Trophoblast cell (in vitro differentiated cells and primary cell): Measurements from ENCODE around the gene KRT32.

ENCODE experiments used
- DNase-seq, 2 donors: peaks; one replicate each; pipeline ENCODE4 v3.0.0-alpha.2; 2016
- H2AFZ ChIP-seq: 2 replicates; pipeline ENCODE4 v1.6.1; 2013; ENCODE audit warnings: low read length, moderate library complexity, mild to moderate bottlenecking; ENCODE audit not compliant: insufficient read depth, poor library complexity
- H2AK5ac ChIP-seq: 2 replicates; pipeline ENCODE4 v1.6.1; 2013; ENCODE audit warnings: mild to moderate bottlenecking, low read length
- H2BK120ac ChIP-seq: 2 replicates; pipeline ENCODE4 v1.6.1; 2013; ENCODE audit warnings: low read length, mild to moderate bottlenecking, moderate library complexity; ENCODE audit not compliant: insufficient read depth, poor library complexity
- H2BK12ac ChIP-seq: 2 replicates; pipeline ENCODE4 v1.6.1; 2013; ENCODE audit warnings: mild to moderate bottlenecking, low read length, moderate library complexity
- H2BK5ac ChIP-seq: 2 replicates; pipeline ENCODE4 v1.6.1; 2013; ENCODE audit warnings: low read length, low read depth, moderate library complexity, mild to moderate bottlenecking; ENCODE audit not compliant: poor library complexity
- H3K14ac ChIP-seq: 2 replicates; pipeline ENCODE4 v1.6.1; 2013; ENCODE audit warnings: mild to moderate bottlenecking, low read length
- H3K18ac ChIP-seq: 2 replicates; pipeline ENCODE4 v1.6.1; 2013; ENCODE audit warnings: mild to moderate bottlenecking, low read length
- H3K23ac ChIP-seq: 2 replicates; pipeline ENCODE4 v1.6.1; 2013; ENCODE audit warnings: low read length
- H3K27ac ChIP-seq: 2 replicates; pipeline ENCODE4 v1.5.1; 2013; ENCODE audit warnings: low read depth, mild to moderate bottlenecking, inconsistent platforms, low read length, moderate library complexity
- H3K27me3 ChIP-seq: 2 replicates; pipeline ENCODE4 v1.6.1; 2013; ENCODE audit warnings: inconsistent platforms, mild to moderate bottlenecking, low read length, moderate library complexity; ENCODE audit not compliant: insufficient read depth
- H3K36me3 ChIP-seq, 2 experiments: 1 replicate in 1 of 2; 2 replicates in 1 of 2; pipeline ENCODE4 v1.6.1; 2013; ENCODE audit warnings: low read length in 2 of 2, mild to moderate bottlenecking in 2 of 2, moderate library complexity in 1 of 2; ENCODE audit not compliant: insufficient read depth in 2 of 2, control insufficient read depth in 1 of 2
- H3K4ac ChIP-seq: 2 replicates; pipeline ENCODE4 v1.6.1; 2013; ENCODE audit warnings: low read depth, mild to moderate bottlenecking, low read length, moderate library complexity
- H3K4me1 ChIP-seq, 2 experiments: 1 replicate in 1 of 2; 2 replicates in 1 of 2; pipeline ENCODE4 v1.6.1; 2013; ENCODE audit warnings: low read length in 2 of 2, mild to moderate bottlenecking in 2 of 2, moderate library complexity in 1 of 2; ENCODE audit not compliant: insufficient read depth in 2 of 2, control insufficient read depth in 1 of 2
- H3K4me2 ChIP-seq: 2 replicates; pipeline ENCODE4 v1.6.1; 2013; ENCODE audit warnings: inconsistent platforms, mild to moderate bottlenecking, low read length, moderate library complexity
- H3K4me3 ChIP-seq: 2 replicates; pipeline ENCODE4 v1.5.1; 2013; ENCODE audit warnings: mild to moderate bottlenecking, low read depth, low read length, inconsistent platforms
- H3K79me1 ChIP-seq: one replicate; pipeline ENCODE4 v1.6.1; 2013; ENCODE audit warnings: low read length
- H3K79me2 ChIP-seq: 2 replicates; pipeline ENCODE4 v1.6.1; 2013; ENCODE audit warnings: low read length, mild to moderate bottlenecking; ENCODE audit not compliant: control insufficient read depth, insufficient read depth, poor library complexity
- H3K9ac ChIP-seq: 2 replicates; pipeline ENCODE4 v1.6.1; 2013; ENCODE audit warnings: mild to moderate bottlenecking, low read length
- H3K9me3 ChIP-seq: 2 replicates; pipeline ENCODE4 v1.6.1; 2013; ENCODE audit warnings: low read depth, mild to moderate bottlenecking, control low read depth, inconsistent platforms, low read length; ENCODE audit not compliant: insufficient read depth
- H4K12ac ChIP-seq: 2 replicates; pipeline ENCODE4 v1.6.1; 2013; ENCODE audit warnings: low read depth, mild to moderate bottlenecking, low read length, moderate library complexity
- H4K8ac ChIP-seq: 2 replicates; pipeline ENCODE4 v1.6.1; 2013; ENCODE audit warnings: low read depth, mild to moderate bottlenecking, low read length, moderate library complexity
- H4K91ac ChIP-seq: one replicate; pipeline ENCODE4 v1.6.1; 2013; ENCODE audit warnings: low read depth, mild to moderate bottlenecking, low read length, moderate library complexity
- WGBS: extraction: QIAGEN DNeasy Blood & Tissue Kit; methylation state at CpG from one replicate; pipeline ENCODE4 v1.1.7; 2013; ENCODE audit warnings: missing lambda C conversion rate; ENCODE audit not compliant: insufficient read length, insufficient coverage; ENCODE audit errors: extremely low coverage; 5-methylcytosine and 5-hydroxymethylcytosine counted together

Gene KRT32

GRCh38 chr17:41437254-41437653, 29.9 kb downstream of the KRT32 start:
- Histone ChIP-seq H3K79me1 (no peaks in the 10 kb centered on the region), H2BK12ac (no peak overlapping the region), H3K36me3 (no peaks in the 10 kb centered on the region), H3K4ac (no peak overlapping the region), H2BK120ac (no peak overlapping the region), H4K91ac (no peak overlapping the region), H3K4me3 (no peak overlapping the region), H3K23ac (no peak overlapping the region), H3K14ac (no peak overlapping the region), H3K9me3 (peaks cover 6% of the 10 kb centered on the region), H3K4me2 (no peak overlapping the region), H2AFZ (no peak overlapping the region), H2BK5ac (no peak overlapping the region), H3K27me3 (no peaks in the 10 kb centered on the region), H4K8ac (no peak overlapping the region), H3K9ac (no peak overlapping the region), H3K27ac (no peak overlapping the region), H3K79me2 (no peaks in the 10 kb centered on the region), H3K18ac (no peak overlapping the region), H2AK5ac (no peak overlapping the region), H4K12ac (no peak overlapping the region), H3K4me1 (no peaks in the 10 kb centered on the region)
- WGBS = no CpG with 5 or more reads among the region's 7 CpGs
- DNase-seq = no peak

- Histone ChIP-seq H3K4me3 (no peak overlapping the region), H3K36me3 (no peaks in the 10 kb centered on the region), H3K9me3 (no peaks in the 10 kb centered on the region), H3K4me1 (no peaks in the 10 kb centered on the region), H3K4me2 (no peak overlapping the region), H2BK12ac (no peak overlapping the region), H3K23ac (no peak overlapping the region), H3K4ac (no peak overlapping the region), H4K12ac (no peak overlapping the region), H3K18ac (no peak overlapping the region), H3K79me2 (no peaks in the 10 kb centered on the region), H3K14ac (no peak overlapping the region), H3K79me1 (no peaks in the 10 kb centered on the region), H4K91ac (no peak overlapping the region), H2BK5ac (no peak overlapping the region), H2AK5ac (no peak overlapping the region), H3K9ac (no peak overlapping the region), H3K27me3 (no peaks in the 10 kb centered on the region), H3K27ac (no peak overlapping the region), H2AFZ (no peak overlapping the region), H2BK120ac (no peak overlapping the region), H4K8ac (no peak overlapping the region)
- no peak for DNase-seq
- WGBS = no CpG with 5 or more reads among the region's 5 CpGs
These were observed 32.8 kb downstream of the KRT32 start for GRCh38 chr17:41434415-41434814.

- no peak overlapping the region for H2BK120ac ChIP-seq
- no peak overlapping the region for H4K12ac ChIP-seq
- no peak overlapping the region for H3K27ac ChIP-seq
- no peaks in the 10 kb centered on the region for H3K79me2 ChIP-seq
- H3K4me1 ChIP-seq = no peaks in the 10 kb centered on the region
- H3K4ac ChIP-seq = no peak overlapping the region
- H3K9me3 ChIP-seq = no peaks in the 10 kb centered on the region
- no peaks in the 10 kb centered on the region for H3K27me3 ChIP-seq
- no peaks in the 10 kb centered on the region for H3K79me1 ChIP-seq
- no peak for DNase-seq
- no peaks in the 10 kb centered on the region for H3K36me3 ChIP-seq
- H3K4me3 ChIP-seq = no peak overlapping the region
- no peak overlapping the region for H4K91ac ChIP-seq
- no peak overlapping the region for H2BK12ac ChIP-seq
- H2AK5ac ChIP-seq = no peak overlapping the region
- no peak overlapping the region for H3K9ac ChIP-seq
- H4K8ac ChIP-seq = no peak overlapping the region
- no peak overlapping the region for H3K4me2 ChIP-seq
- no peak overlapping the region for H3K18ac ChIP-seq
- H2AFZ ChIP-seq = no peak overlapping the region
- H3K23ac ChIP-seq = no peak overlapping the region
- H3K14ac ChIP-seq = no peak overlapping the region
- no peak overlapping the region for H2BK5ac ChIP-seq
- WGBS = no CpG with 5 or more reads among the region's 4 CpGs
These were observed 33.2 kb downstream of the KRT32 start for GRCh38 chr17:41434005-41434404.

GRCh38 chr17:41433586-41433985, 33.6 kb downstream of the KRT32 start:
- no peak overlapping the region for H2AFZ ChIP-seq
- no peak overlapping the region for H3K9ac ChIP-seq

More at GRCh38 chr17:41433586-41433985, 33.6 kb downstream of the KRT32 start:
- Histone ChIP-seq H2BK12ac (no peak overlapping the region), H3K79me1 (no peaks in the 10 kb centered on the region), H2AK5ac (no peak overlapping the region), H3K4me3 (no peak overlapping the region), H3K18ac (no peak overlapping the region), H3K14ac (no peak overlapping the region), H2BK5ac (no peak overlapping the region), H3K4me2 (no peak overlapping the region), H3K36me3 (no peaks in the 10 kb centered on the region), H3K4ac (no peak overlapping the region), H3K23ac (no peak overlapping the region), H3K79me2 (no peaks in the 10 kb centered on the region), H3K4me1 (no peaks in the 10 kb centered on the region), H4K91ac (no peak overlapping the region), H4K8ac (no peak overlapping the region), H2BK120ac (no peak overlapping the region), H3K27me3 (no peaks in the 10 kb centered on the region), H4K12ac (no peak overlapping the region), H3K27ac (no peak overlapping the region), H3K9me3 (no peaks in the 10 kb centered on the region)
- WGBS = no CpG with 5 or more reads among the region's 4 CpGs
- DNase-seq = no peak
